Stomach (tissue), 9 donors: ENCODE data around the gene DCAF11. TPM values are rescaled to one million over a fixed set of nuclear protein-coding genes. Genes with fewer than 3 reads are reported as not detected.

Experiments
- DNase-seq, 2 donors: peaks; one replicate each; pipeline versions ENCODE4 v3.0.0 to v3.0.0-alpha.2; 2013 to 2019
- H3K27ac ChIP-seq, 5 donors: fragments of 200-600 bp in 4 of 5; sonication (generic) in 4 of 5; one replicate each; pipeline ENCODE4 v1.5.1; 2013 to 2019; ENCODE audit warnings: mild to moderate bottlenecking in 1 of 5, moderate library complexity in 1 of 5
- H3K27me3 ChIP-seq, 3 donors: fragments of 200-600 bp; sonication (generic); one replicate each; pipeline ENCODE4 v1.5.1; 2017 to 2019; ENCODE audit warnings: mixed run types in 1 of 3
- H3K36me3 ChIP-seq, 4 donors: fragments of 200-600 bp; sonication (generic); 1 replicate in 3 of 4; 2 replicates in 1 of 4; pipeline ENCODE4 v1.5.1; 2016 to 2019
- H3K4me1 ChIP-seq, 4 donors: fragments of 200-600 bp; sonication (generic); one replicate each; pipeline ENCODE4 v1.5.1; 2016 to 2019
- H3K4me3 ChIP-seq, 4 donors: fragments of 200-600 bp; sonication (generic) in 3 of 4; one replicate each; pipeline ENCODE4 v1.5.1; 2016 to 2019; ENCODE audit warnings: mild to moderate bottlenecking in 1 of 4
- H3K9me3 ChIP-seq, 4 donors: fragments of 200-600 bp; sonication (generic); one replicate each; pipeline ENCODE4 v1.5.1; 2016 to 2019
- CTCF ChIP-seq, 7 experiments: fragments of 450-650 bp in 4 of 7; fragments of 200-600 bp in 3 of 7; sonication (generic) in 3 of 7; IDR thresholded peaks; one replicate each; pipeline ENCODE4 v1.5.1; 2016 to 2019; ENCODE audit warnings: antibody characterized with exemption in 7 of 7, control low read depth in 2 of 7, mild to moderate bottlenecking in 1 of 7
- EP300 ChIP-seq: sonication (generic); formaldehyde crosslinking; IDR thresholded peaks from one replicate; pipeline ENCODE4 v1.6.1; 2017; ENCODE audit warnings: antibody characterized with exemption
- POLR2A ChIP-seq, 4 donors: fragments of 450-650 bp; IDR thresholded peaks; one replicate each; pipeline ENCODE4 v1.6.1; 2016; ENCODE audit warnings: antibody characterized with exemption in 4 of 4, control low read depth in 2 of 4, mild to moderate bottlenecking in 1 of 4, moderate library complexity in 1 of 4
- POLR2AphosphoS5 ChIP-seq, 3 donors: sonication (generic); formaldehyde crosslinking; IDR thresholded peaks; one replicate each; pipeline ENCODE4 v1.6.1; 2016; ENCODE audit warnings: antibody characterized with exemption in 3 of 3
- WGBS, 5 donors: extraction: QIAGEN DNeasy Blood & Tissue Kit in 3 of 5; methylation state at CpG; one replicate each; pipeline versions ENCODE4 v1.1.5 to v1.1.7; 2013 to 2018; 5-methylcytosine and 5-hydroxymethylcytosine counted together
- intact Hi-C: fragments of 100-400 bp; cut with DNase I; formaldehyde crosslinking; loops from one replicate; pipeline ENCODE4 v1.15.1; 2023; ENCODE audit warnings: low total_unique reads
- polyA plus RNA-seq, 3 donors: library from polyadenylated mRNA; stranded (reverse); fragments of 200-250 nt; gene quantifications; one replicate each; pipeline ENCODE4 v1.2.3, GENCODE V29; 2013
- total RNA-seq, 5 donors: library from RNA; depleted of rRNA; stranded (reverse); fragments of >200 nt; gene quantifications; one replicate each; pipeline versions ENCODE4 v1.1.0 to v1.2.3, GENCODE V29; 2014 to 2016
- donor health status: healthy with polysubstance abuse.
- donor health status: Bipolar disorder and iron deficiency.
- donor health status: healthy.

Gene DCAF11
- total and polyA plus RNA-seq, 8 donors = 27.7 to 396 (median 65.4) TPM

- no peak overlapping the region for H3K4me3 ChIP-seq
- H3K27ac ChIP-seq = no peak overlapping the region
- no peaks in the 10 kb centered on the region for H3K9me3 ChIP-seq
- DNase-seq = no peak
- H3K4me1 ChIP-seq = peaks cover 14 to 49% (median 48%) of the 10 kb centered on the region in 4 donors
- TF ChIP-seq CTCF (IDR thresholded peaks at IDR 0.05) (no peak), EP300 (no peak), POLR2A (IDR thresholded peaks at IDR 0.05) (no peak), POLR2AphosphoS5 (IDR thresholded peaks at IDR 0.05) (no peak)
- peaks cover 0 to 20% (median 0%) of the 10 kb centered on the region in 3 donors for H3K27me3 ChIP-seq
- H3K36me3 ChIP-seq = no peaks in the 10 kb centered on the region
- WGBS, 5 donors = 75 to 82% (median 78%) methylated on average over 10 of the region's 10 CpGs
- intact Hi-C loops = no loop called here
These were observed 38.3 kb upstream of the DCAF11 start for GRCh38 chr14:24076302-24076601.

GRCh38 chr14:24077086-24077485 is 37.5 kb upstream of the DCAF11 start:
- DNase-seq = no peak
- Histone ChIP-seq H3K27me3 (peaks cover 0 to 18% (median 0%) of the 10 kb centered on the region in 3 donors), H3K9me3 (no peaks in the 10 kb centered on the region), H3K4me3 (no peak overlapping the region), H3K4me1 (peaks cover 11 to 48% (median 48%) of the 10 kb centered on the region in 4 donors), H3K36me3 (no peaks in the 10 kb centered on the region), H3K27ac (no peak overlapping the region)
- TF ChIP-seq POLR2AphosphoS5 (IDR thresholded peaks at IDR 0.05) = no peak
- TF ChIP-seq CTCF (IDR thresholded peaks at IDR 0.05) = no peak
- TF ChIP-seq EP300 = no peak
- no peak for TF ChIP-seq POLR2A (IDR thresholded peaks at IDR 0.05)
- 91 to 96% (median 94%) methylated on average over 21 to 23 of the region's 23 CpGs for WGBS, 5 donors
- intact Hi-C loops = no loop called here

GRCh38 chr14:24078146-24078545 is 36.4 kb upstream of the DCAF11 start:
- no peaks in the 10 kb centered on the region for H3K9me3 ChIP-seq
- H3K4me3 ChIP-seq = no peak overlapping the region
- no peak overlapping the region for H3K27ac ChIP-seq
- WGBS, 5 donors = 82 to 91% (median 84%) methylated on average over 3 of the region's 3 CpGs
- H3K4me1 ChIP-seq = peaks cover 11 to 38% (median 37%) of the 10 kb centered on the region in 4 donors
- no peaks in the 10 kb centered on the region for H3K36me3 ChIP-seq
- TF ChIP-seq POLR2A (IDR thresholded peaks at IDR 0.05) (no peak), EP300 (no peak), CTCF (IDR thresholded peaks at IDR 0.05) (no peak)
- H3K27me3 ChIP-seq = peaks cover 0 to 17% (median 0%) of the 10 kb centered on the region in 3 donors
- no peak for DNase-seq
- intact Hi-C loops = no loop called here

- peaks cover 6 to 28% (median 25%) of the 10 kb centered on the region in 4 donors for H3K4me1 ChIP-seq
- intact Hi-C loops = no loop called here
- peaks cover 0 to 17% (median 0%) of the 10 kb centered on the region in 3 donors for H3K27me3 ChIP-seq
- H3K4me3 ChIP-seq = no peak overlapping the region
- 91 to 96% (median 92%) methylated on average over 9 of the region's 9 CpGs for WGBS, 5 donors
- DNase-seq = no peak
- TF ChIP-seq POLR2AphosphoS5 (IDR thresholded peaks at IDR 0.05) (no peak), CTCF (IDR thresholded peaks at IDR 0.05) (no peak), POLR2A (IDR thresholded peaks at IDR 0.05) (no peak), EP300 (no peak)
- no peaks in the 10 kb centered on the region for H3K36me3 ChIP-seq
- no peak overlapping the region for H3K27ac ChIP-seq
- H3K9me3 ChIP-seq = no peaks in the 10 kb centered on the region
These were observed 35.0 kb upstream of the DCAF11 start for GRCh38 chr14:24079491-24080141.
